EL (cell line): ENCODE measurements around the gene ZNF423.
A peak's percentile ranks its signal among the peaks of the same experiment; 100 is the strongest.

Experiments
- DNase-seq: peaks from one replicate; pipeline ENCODE4 v3.0.0-alpha.2; 2016

Gene ZNF423

DNA sequence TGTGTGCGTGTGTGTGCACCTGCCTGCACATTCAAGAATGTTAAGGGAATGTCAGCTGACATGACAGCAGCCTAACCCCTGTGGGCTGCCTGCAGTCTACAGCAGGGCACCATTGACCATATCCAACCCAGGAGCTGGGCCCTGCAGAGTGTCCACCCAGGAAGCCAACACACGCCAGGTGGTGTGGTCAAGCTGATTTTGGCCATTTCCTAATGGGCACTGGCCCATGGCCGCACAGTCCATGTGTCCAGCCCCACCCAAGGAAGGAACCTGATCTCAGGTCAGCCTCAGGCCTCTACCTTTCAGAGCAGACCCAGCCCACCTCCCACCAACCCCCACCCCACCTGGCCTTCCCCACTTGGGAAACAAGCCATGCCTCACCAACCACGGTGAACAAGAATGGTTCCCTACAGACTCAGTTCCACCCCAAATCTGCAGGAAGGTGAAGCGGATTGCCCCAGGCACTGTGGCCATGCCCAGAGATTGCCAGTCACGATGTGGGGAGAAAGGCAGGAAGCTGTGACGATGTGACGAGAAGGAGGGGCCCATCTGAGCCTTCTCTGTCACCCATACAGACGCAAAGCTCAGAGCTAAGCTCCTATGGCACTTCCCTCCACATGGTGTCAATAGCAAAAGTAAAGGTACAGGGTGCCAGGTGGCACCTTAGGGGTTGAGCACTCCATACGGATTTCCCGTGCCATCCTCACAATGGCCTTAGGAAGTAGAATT, 77.5 kb downstream of the ZNF423 start:
- DNase-seq: no peak

DNA sequence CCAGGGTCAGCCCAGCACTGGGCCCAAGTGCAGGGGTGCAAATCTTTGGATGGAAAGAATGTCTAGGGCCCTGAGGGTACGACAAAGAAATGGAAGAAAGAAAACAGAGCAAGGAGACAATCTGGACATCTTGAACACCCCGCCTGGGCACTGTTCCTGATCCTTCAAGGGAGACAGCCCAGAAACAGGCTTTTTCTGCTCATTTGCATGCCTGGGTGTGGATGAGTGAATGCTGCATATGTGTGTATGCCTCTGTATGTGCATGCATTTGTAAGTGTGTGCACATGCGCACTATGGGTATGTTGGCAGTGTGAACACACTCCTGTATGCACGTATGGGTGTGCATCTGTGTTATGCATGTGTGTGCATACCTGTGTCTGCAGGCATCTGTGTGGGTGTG, 79.2 kb downstream of the ZNF423 start:
- DNase-seq: no peak

DNA sequence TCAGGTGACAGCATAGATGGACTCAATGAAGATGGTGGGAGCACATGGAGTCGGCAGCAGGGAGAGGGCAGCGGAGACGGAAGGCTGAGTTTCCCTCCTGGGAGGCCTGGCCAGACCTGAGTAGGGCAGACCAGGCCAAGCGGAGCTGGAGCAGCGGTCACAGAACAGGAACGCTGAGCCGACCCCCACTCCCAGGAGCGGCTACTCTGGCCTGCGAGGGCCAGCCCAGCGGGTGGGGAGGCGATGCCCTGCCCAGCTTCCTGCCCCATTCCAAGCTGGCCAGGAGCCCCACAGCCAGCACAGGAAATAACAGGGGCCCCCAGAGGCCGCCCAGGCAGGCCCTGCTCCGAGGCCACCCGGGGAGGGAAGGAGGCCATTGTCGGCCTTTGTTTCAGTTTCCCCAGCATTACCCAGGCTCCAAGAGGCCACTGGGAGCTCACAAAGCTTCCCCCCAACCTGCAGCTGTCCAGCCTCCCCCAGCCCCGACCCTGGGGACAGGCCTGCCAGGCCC, 79.8 kb downstream of the ZNF423 start:
- no peak for DNase-seq

DNA sequence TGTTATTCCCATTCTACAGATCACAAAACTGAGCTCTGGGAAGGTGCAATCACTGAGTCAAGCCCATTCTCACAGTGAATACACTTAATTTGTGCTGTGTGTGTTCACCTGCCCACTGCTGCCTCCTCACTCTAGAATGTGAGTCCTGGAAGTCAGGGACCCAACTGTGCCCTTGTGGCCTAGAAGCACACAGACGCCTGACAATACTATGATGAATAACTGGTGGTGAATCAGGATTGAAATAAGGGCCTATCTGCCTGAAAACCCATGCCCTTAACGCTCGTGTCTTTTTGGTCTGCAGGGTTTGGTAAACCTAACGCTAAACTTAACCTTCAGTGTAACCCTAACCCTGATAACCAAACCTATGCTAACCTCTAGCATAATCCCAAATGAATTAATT, 80.3 kb downstream of the ZNF423 start:
- DNase-seq: no peak

DNA sequence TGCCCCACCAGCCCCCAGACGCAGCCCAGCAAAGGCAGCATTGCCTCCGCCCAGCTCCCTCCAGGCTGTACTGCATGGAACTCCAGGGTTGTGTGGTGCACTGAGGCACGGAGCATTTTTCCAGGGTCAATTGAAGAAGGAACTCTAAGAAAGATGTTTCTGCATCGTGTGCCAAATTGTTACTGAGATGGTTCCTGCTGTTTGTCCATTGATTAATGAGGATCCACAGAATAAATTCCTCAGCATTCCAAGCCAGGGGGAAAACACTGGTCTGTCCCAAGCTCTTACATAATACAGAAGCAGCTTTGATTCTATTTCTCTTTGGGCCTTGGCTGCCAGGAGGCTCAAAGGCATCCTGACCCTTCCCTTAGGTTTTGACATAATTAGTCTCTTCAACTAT, 80.9 kb downstream of the ZNF423 start:
- DNase-seq: no peak

DNA sequence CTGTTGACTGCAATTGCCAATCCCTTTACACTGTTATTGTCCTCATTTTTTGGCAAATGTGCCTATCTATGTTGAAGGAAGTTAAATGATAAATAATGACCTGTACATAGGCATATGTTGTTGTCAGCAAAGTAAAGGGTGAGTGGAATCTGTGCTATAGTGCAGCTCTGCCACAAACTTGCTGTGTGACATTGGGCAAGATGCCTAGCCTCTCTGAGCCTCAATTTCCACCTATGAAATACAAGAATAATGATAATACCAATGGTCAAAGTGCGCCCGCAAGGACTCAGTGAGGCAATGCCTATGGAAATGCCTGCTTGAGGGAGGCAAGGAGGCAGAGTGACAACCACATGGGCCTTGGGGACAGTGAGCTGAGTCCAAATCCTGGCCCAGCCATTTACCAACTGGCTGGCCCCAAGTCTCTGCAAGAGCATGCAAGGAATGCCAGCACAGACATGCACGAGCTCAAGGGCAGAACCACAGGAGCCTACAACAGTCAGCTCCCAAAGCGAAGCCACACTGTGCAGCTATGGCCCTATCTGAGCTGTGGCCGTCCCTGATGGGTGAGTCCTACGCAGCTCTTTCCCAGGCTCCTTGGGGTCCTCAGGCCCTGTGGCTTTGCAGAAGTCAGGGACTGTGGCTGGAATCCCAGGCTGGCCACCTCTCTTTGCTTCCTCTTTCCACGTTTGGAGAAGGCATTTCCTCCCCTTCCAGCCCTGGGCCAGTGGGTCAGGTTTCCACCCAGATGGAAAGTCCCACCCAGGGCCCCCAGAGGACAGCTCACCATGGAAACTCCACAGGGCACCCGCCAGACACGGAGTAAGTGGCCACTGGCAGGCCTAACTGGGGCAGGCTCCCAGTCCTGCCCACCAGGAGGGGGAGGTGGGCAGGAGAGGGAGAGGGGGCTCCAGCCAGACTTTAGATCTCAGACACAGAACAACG, 82.1 kb downstream of the ZNF423 start:
- DNase-seq: no peak

DNA sequence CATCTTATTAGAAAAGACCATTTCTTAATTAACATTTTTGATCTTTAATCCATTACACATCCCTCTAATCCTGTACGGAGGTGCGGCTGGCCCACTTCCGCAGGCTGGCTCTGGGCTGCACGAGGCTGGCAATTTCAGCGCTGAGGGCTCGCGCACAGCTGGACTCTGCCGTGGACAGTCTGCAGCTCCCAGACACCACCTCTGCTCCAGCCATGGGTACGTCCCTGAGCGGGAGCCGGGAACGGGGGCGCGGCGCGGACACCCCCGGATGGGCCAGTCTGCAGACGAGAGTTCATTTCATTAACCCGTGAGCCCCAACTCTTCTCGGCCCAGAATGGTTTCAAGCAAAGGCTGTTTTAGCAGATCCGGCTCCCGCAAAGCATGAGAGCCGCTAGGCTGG, 87.9 kb downstream of the ZNF423 start:
- DNase-seq: no peak

DNA sequence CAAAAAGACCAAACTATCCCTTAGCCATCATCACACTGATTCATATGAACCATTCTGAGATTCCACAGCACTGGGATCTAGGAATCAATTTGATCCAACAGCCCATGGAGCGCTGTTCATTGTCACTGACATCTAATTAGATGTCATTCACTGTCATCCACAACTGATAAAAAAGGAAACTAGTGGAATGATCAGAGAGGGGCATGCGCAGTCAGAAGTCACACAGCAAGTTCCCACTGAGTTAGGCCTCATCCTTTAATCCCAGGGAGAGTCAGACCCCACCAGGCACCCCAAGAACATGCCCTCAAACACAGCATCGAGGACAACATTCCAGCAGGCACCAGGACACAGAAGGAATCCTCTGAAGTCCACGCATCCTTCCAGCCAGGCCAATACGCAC, 88.5 kb downstream of the ZNF423 start:
- no peak for DNase-seq

DNA sequence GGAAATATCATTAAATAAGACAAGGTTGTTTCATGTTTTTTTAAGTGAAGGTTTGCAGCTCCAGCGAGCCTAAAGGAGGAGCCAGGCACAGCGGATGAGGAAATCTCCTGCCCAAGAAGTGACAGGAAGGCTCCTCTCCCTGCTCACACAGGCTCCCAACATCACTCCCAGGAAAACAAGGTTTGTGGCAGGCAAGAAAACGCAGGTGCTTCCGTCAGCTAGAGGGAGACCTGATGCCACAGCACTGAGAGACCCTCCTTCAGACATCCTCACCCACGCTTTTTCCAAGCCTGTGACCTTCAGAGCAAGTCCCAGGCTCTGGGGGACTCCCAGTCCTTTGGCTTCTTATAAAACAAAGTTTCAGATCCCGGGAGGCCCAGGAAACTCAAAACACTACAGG, 89.7 kb downstream of the ZNF423 start:
- DNase-seq: no peak

DNA sequence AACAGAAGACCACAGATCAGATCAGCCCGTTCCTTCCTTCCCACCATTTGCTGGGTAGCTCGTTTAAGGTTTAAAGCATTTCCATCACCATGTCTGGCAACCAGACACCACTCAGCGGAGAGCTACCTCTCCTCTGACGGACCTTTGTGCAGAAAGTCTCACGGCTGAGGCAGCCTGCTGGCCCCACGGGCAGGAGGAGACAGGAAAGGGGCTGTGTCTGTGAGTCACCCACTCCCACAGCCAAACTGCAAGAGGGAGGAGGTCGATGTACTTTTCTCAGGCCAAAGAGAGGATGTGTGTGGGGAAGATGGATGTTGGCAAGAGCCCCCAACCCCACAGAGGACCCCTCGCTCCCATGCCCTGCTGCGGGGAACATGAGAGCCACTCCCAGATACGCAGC, 92.1 kb downstream of the ZNF423 start:
- DNase-seq: no peak

DNA sequence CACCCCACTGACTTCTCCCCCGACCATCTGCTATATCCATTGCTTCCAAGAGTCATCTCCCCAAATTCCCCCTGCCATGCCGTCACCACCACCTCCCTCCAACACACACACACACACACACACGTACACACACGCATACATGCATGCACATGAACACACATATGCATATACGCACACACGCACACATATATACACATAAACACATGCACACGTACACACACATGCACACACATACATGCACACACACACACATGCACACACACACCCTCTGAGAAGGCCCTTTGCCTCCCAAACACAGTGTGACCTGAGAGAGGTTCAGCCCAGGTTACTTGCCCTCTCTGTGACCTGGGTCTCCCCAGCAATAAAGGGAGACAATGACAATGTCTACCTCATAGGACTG, 95.1 kb downstream of the ZNF423 start:
- no peak for DNase-seq

DNA sequence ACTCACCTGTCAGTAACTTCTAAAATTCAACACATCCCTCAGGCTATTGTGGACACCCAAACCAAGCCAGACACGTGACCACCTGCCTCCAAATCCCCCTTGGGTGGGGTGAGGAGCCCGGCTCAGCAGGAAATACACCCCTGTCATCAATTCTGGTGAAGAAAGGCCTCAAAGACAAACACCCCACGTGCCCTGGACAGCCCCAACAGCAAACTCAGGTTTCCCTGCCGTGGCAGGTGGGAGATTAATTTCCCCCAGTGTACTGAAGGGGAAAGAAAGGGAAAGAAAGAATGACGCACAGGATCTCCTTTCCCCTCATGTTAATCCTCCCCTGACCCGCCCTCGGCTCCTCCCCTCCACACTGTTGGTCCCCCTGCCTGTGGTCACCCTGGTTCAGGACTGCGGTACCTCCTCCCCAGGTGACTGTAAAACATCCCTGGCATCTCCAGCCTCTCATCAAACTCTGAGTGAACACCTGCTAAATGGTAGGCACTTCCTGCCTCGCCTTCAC, 98.3 kb downstream of the ZNF423 start:
- DNase-seq: no peak

DNA sequence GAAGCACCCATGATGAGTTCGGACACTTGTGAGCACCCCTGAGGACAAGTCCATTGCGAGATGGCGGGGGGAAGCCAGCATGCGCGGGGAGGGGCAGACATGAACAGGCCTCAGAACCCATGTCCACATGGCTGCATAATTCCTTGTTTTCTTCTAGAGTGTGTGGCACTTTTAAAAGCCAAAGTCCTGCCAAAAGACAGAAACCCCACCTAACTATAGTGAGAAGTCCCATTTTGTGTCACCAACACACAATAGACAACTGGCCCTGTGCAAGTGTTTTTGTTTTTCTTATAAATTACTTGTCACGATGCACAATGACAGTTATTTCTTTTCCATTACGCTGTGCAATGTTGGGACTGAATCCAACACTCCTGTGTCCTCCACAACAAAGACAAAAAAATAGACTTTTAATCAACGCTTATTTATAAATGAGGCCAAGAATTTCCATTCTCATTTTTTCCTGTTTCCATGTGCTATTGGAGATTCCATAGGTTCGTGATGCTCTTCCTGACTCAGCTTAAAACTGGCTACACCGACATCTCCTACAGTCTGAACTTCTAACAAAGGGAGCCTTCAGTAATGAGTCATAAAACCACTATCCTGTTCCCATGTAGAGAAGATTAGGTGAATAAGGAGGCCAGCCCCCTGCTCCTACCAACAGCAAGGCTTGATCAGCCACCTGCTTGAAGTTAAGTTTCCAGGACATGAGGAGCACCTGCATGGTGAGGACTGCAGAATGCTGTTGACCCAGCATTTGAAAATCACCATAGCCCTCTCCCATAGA, 98.9 kb downstream of the ZNF423 start:
- DNase-seq: no peak

DNA sequence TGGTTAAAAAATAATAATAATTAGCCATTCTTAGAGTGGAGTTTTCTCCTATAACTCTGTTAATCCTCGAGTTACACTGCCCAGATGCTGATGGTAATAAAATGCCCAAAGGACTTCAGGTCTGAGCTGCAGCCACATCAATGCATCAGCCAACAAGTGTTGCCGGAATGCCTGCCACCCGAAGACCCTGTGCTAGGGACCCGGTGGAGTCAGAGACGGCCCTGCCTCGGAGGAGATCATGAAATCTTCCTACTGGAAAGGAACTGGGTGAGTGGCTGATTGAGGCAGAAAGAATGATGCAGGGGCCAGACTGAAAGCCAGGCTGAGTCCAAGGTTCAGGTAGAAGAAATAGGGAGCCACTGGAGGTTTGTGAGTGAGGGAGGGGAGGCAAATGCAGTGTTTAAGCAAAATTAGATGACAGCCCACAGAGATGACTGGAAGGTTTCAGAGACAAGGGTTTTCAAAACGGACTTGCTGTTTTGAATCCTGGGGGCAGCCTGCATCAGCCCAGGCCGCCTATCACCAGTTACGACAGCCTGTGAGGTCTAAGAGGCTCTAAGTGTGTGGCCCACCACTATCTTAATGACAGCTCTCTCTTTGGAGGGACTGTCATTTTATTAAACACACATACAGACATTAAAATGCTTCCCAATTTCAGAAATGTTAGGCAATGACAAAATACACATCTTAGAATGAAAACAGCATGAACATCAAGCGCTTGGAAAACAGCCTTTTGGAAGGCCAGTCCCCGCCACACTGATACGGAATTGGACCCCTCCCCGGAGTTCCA, 100.0 kb downstream of the ZNF423 start:
- no peak for DNase-seq

DNA sequence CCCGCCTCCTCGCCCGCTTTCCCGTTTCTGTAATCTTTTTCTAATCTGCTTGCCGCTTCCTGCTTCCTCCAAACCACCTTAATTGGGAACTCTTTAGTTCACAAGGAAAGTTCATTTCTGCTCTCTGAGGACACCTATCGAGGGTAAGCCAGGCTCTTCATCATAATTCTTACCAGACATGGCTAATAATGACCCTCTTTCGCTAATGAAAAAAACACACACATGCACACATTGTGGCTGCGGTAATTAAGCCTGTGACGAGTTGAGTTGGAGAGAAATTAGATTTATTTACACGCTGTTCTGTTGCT, 100.6 kb downstream of the ZNF423 start:
- DNase-seq: peak; percentile 43

DNA sequence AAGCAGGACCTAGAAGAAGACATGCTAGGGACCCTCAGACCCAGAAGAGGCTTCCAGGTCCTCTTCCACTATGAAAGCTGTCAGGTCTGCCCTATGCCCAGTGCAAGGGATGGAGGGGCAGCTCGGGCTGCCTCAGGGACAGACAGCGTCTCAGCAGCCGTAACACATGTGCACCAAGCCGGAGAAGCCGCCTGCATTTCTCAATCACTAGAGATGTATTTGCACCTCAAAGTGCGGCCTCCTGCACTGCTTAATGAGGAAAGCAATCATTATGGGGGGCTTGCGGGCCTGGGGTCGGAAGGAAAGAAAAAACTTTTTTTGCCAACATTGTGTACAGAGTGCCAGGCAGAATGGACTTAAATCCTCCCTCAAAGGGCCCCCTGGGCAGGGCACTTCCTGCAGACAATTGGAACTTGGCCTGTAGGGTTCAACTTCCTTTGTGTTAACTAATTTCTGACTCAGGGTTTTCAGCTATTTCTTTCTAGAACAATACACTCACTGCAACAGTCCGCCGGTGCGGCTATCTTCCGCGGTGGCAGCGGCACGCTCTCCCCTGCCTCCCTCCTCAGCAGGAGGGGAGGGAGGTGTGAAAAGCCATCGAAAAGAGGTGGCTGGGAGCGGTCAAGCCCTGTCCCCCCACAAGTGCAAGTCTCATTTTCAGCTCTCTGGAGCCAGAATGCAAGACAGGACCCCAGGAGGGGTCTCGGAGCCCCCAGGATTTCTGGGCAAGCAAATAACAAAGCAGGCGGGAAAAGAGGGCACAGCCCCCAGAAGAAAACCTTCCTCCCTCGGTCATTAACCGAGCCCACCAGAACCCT, 101.2 kb downstream of the ZNF423 start:
- peak; percentile 17 for DNase-seq

DNA sequence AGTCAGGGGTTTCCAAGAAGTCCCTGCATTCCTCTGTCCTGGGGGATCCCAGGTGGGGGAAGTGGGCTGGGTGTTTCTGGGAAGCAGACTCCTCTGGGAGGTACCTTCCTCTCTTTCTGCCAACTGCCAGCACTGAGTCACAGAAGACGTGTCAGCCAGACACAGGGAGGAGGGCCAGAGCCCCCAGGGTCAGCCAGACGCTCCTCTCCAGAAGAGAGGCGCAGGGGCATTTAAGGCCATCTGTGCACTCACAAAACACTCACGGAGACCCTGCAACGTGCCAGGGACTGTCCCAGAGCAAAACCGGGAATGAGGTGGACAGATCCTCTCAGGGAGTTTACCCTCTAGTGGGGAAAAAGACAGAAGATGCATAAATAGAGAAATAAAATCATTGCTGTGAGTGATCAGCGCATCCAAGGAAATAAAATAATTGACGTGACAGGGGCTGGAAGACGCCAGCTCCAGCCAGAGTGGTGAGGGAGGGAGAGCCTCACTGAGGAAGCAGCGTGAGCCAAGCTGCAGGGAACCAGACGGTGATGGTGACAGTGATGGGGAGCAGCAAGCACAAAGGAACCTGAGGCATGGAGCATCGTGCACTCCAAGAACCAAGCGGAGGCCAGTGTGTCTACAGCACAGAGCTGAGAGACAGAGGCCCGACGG, 105.4 kb downstream of the ZNF423 start:
- no peak for DNase-seq

DNA sequence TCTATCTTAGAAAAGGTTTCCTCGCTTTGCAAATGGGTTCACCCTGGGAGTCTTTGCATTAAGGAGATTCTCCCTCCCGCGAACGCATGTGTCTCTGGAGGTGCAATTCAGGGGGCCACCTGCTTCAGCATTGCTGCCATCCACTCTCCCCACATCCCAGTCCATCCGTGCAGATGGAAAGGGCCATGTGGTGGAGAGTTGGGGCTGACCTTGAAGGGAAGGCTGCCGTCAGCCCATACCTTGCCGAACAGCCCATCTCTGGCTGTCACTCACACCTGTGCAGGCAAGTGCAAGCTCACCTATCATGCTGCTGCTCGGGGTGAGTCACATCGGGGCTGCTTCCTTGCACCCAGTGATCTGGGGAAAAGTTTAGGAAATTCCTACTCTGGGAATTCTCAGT, 106.1 kb downstream of the ZNF423 start:
- DNase-seq: no peak

DNA sequence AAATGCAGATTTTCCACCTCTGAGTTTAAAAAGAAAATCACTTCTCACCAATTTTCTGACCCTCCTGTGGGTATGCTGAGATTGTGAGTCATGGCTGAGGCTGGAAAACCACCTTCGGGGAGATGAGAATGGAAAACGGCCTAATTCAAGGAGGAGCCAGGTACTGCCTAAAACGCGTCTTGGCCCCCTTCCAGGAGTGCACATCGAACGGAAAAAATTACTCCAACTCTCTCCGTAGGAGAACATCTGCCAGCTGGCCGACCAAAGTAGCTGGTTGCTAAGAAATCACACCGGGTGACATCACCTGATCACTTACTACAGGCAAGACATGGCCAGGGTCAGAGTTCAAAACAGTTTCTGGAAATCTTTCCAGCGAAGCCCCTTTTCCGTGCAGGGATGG, 107.6 kb downstream of the ZNF423 start:
- no peak for DNase-seq

DNA sequence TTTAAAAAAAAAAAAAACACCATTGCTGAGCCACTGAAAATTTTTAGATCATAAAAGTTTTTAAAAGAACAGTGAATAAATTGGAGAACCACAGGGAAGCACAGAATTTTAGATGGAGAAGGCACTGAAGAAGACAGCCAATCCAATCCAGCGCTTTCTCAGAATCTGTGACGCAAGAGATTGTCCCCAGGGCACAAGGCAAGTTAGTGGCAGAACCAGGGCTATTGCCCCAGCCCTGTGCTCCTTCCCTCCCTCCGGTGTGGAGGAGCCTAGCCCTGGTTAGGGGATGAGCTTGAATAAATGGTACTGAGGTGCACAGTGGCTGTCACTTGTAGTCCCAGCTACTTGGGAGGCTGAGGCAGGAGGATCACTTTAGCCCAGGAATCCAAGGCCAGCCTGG, 108.3 kb downstream of the ZNF423 start:
- DNase-seq: no peak

DNA sequence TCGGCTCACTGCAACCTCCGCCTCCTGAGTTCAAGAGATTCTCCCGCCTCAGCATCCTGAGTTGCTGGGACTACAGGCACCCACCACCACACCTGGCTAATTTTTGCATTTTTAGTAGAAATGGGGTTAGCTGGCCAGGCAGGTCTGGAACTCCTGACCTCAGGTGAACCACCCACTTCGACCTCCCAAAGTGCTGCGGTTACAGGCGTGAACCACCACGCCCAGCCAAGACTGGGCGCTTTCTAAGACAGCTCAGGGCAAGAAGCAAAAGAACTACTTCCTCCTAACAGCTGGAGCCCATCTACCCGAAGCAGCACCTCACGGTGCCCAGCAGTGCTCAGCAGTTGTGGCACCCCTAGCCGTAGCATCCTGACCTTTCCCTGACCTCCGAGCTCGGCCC, 109.4 kb downstream of the ZNF423 start:
- no peak for DNase-seq
